Breast epithelium (tissue), 3 donors: ENCODE data around the gene RWDD4.

Experiments used
- CTCF ChIP-seq, 3 donors: fragments of 450-650 bp; IDR thresholded peaks; one replicate each; pipeline ENCODE4 v1.5.1; 2016 to 2017; ENCODE audit warnings: antibody characterized with exemption in 3 of 3, mild to moderate bottlenecking in 3 of 3, moderate library complexity in 3 of 3
- POLR2A ChIP-seq: fragments of 450-650 bp; IDR thresholded peaks from one replicate; pipeline ENCODE4 v1.6.1; 2016; ENCODE audit warnings: antibody characterized with exemption, mild to moderate bottlenecking, moderate library complexity
- POLR2AphosphoS5 ChIP-seq, 3 donors: sonication (generic); formaldehyde crosslinking; IDR thresholded peaks; one replicate each; pipeline ENCODE4 v1.6.1; 2017; ENCODE audit warnings: antibody characterized with exemption in 3 of 3

DNA sequence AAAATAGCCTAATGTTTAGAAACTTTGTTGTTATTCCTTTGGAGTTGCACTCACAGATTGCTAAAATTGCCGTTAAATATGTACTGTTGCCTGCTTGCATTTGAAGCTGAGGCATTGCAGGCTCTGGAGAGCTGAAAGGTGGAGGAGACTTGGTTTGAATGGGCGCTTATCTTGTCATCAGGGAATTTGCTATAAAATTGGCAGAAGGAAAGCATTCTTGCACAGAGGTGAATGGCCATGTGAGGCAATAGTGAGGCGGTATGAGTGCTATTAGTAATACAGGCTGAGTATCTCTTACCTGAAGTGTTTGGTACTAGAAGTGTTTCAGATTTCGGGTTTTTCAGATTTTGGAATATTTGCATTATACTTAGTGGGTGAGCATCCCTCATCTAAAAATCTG is 41.4 kb upstream of the RWDD4 start:
- no peak for TF ChIP-seq POLR2AphosphoS5 (IDR thresholded peaks at IDR 0.05)
- TF ChIP-seq CTCF (IDR thresholded peaks at IDR 0.05), result peak in 1 of 3 donors; percentile 8
- no peak for TF ChIP-seq POLR2A
